Nephron progenitor cell (in vitro differentiated cells): Measurements from ENCODE around the gene ZNF816.
A peak's percentile ranks its signal among the peaks of the same experiment; 100 is the strongest.
"Not testable (repeated sequence)": the region's sequence is repeated elsewhere in the genome, so short reads cannot be mapped to it uniquely, and the experiment has no call there.

Experiments
- DNase-seq: peaks from one replicate; pipeline ENCODE4 v3.0.0; 2021
- H3K27ac Mint-ChIP-seq: 2 replicates; pipeline ENCODE4 v1.8.0; 2021; ENCODE audit warnings: mild to moderate bottlenecking, moderate library complexity, mixed read lengths
- H3K27me3 Mint-ChIP-seq: 2 replicates; pipeline ENCODE4 v1.8.0; 2021; ENCODE audit warnings: mild to moderate bottlenecking, low read depth, mixed read lengths; ENCODE audit not compliant: poor library complexity
- H3K36me3 Mint-ChIP-seq: 2 replicates; pipeline ENCODE4 v1.8.0; 2021; ENCODE audit warnings: low read depth, mixed read lengths
- H3K4me1 Mint-ChIP-seq: 2 replicates; pipeline ENCODE4 v1.8.0; 2021; ENCODE audit warnings: mixed read lengths
- H3K4me3 Mint-ChIP-seq: 2 replicates; pipeline ENCODE4 v1.8.0; 2021; ENCODE audit warnings: mild to moderate bottlenecking, moderate library complexity, mixed read lengths
- H3K9me3 Mint-ChIP-seq: 2 replicates; pipeline ENCODE4 v1.8.0; 2021; ENCODE audit warnings: mild to moderate bottlenecking, moderate library complexity, mixed read lengths
- CTCF ChIP-seq: fragments of 200-600 bp; sonication (generic); IDR thresholded peaks from 2 replicates; pipeline ENCODE4 v1.5.0; 2021; ENCODE audit warnings: antibody characterized with exemption

ZNF816 gene

GRCh38 chr19:52922841-52923777, 39.6 kb downstream of the ZNF816 start, which contains the start of gene ZNF888:
TSS of gene ZNF888 (minus strand) at chr19:52923428. CDS start at chr19:52917873, 5,555 bp downstream.
- H3K36me3 Mint-ChIP-seq, result peaks cover 43% of the 10 kb centered on the region
- H3K27me3 Mint-ChIP-seq, result peaks cover 3% of the 10 kb centered on the region
- peak within 1 kb of the TSS; percentile 88 for H3K4me3 Mint-ChIP-seq
- no peak for TF ChIP-seq CTCF
- peaks cover 21% of the 10 kb centered on the region for H3K4me1 Mint-ChIP-seq
- peak within 1 kb of the TSS; percentile 94 for H3K27ac Mint-ChIP-seq
- DNase-seq, result peak; percentile 88
- H3K9me3 Mint-ChIP-seq, result peaks cover 28% of the 10 kb centered on the region

- Mint-ChIP-seq H3K4me1 (peaks cover 19% of the 10 kb centered on the region), H3K27me3 (peaks cover 3% of the 10 kb centered on the region), H3K27ac (peak overlapping the region; percentile 61), H3K9me3 (peaks cover 4% of the 10 kb centered on the region), H3K36me3 (peaks cover 55% of the 10 kb centered on the region), H3K4me3 (no peak overlapping the region)
- TF ChIP-seq CTCF, result no peak
- no peak for DNase-seq
These were observed 45.1 kb downstream of the ZNF816 start for GRCh38 chr19:52917531-52917930.

- H3K36me3 Mint-ChIP-seq, result peaks cover 78% of the 10 kb centered on the region
- H3K9me3 Mint-ChIP-seq, result peaks cover 43% of the 10 kb centered on the region
- no peaks in the 10 kb centered on the region for H3K4me1 Mint-ChIP-seq
- DNase-seq, result no peak
- no peak overlapping the region for H3K4me3 Mint-ChIP-seq
- no peak overlapping the region for H3K27ac Mint-ChIP-seq
- no peaks in the 10 kb centered on the region for H3K27me3 Mint-ChIP-seq
- no peak for TF ChIP-seq CTCF
These were observed 52.0 kb downstream of the ZNF816 start for GRCh38 chr19:52910648-52911047.

GRCh38 chr19:52904052-52904780, 58.5 kb downstream of the ZNF816 start:
- H3K4me1 Mint-ChIP-seq, DNase-seq, H3K27me3 Mint-ChIP-seq, H3K4me3 Mint-ChIP-seq, H3K27ac Mint-ChIP-seq: not testable (repeated sequence)
- peaks cover 45% of the 10 kb centered on the region for H3K36me3 Mint-ChIP-seq
- peaks cover 38% of the 10 kb centered on the region for H3K9me3 Mint-ChIP-seq

GRCh38 chr19:52901842-52902241, 60.8 kb downstream of the ZNF816 start:
- Mint-ChIP-seq H3K9me3 (peaks cover 37% of the 10 kb centered on the region), H3K4me3 (no peak overlapping the region), H3K27me3 (no peaks in the 10 kb centered on the region), H3K4me1 (peaks cover 15% of the 10 kb centered on the region), H3K36me3 (peaks cover 38% of the 10 kb centered on the region), H3K27ac (no peak overlapping the region)
- no peak for DNase-seq
- TF ChIP-seq CTCF, result no peak
